DLD1 (cell line): ENCODE data around the gene CXCR3.
"Not testable (repeated sequence)": the region's sequence is repeated elsewhere in the genome, so short reads cannot be mapped to it uniquely, and the experiment has no call there.

Experiments used
- in situ Hi-C: cut with HindIII; loops from 2 replicates; pipeline ENCODE4 v1.10.0; 2017; ENCODE audit warnings: low sequenced_read_pairs

CXCR3 gene

GRCh38 chrX:71611736-71612135 is 6.6 kb downstream of the CXCR3 start:
- in situ Hi-C loops, result not testable (repeated sequence)

- in situ Hi-C loops, result no loop called here
These were observed 9.1 kb downstream of the CXCR3 start for GRCh38 chrX:71609095-71609750.

- in situ Hi-C loops, result no loop called here
These were observed 10.8 kb downstream of the CXCR3 start for GRCh38 chrX:71607488-71607887.

GRCh38 chrX:71606536-71607216 is 11.6 kb downstream of the CXCR3 start:
- in situ Hi-C loops, result no loop called here

- in situ Hi-C loops, result no loop called here
These were observed 13.3 kb downstream of the CXCR3 start for GRCh38 chrX:71604796-71605568.

- in situ Hi-C loops, result no loop called here
These were observed 14.2 kb downstream of the CXCR3 start for GRCh38 chrX:71604141-71604540.

GRCh38 chrX:71603618-71604017 is 14.7 kb downstream of the CXCR3 start:
- in situ Hi-C loops, result no loop called here

- in situ Hi-C loops, result no loop called here
These were observed 18.3 kb downstream of the CXCR3 start for GRCh38 chrX:71599965-71600364.

- in situ Hi-C loops, result not testable (repeated sequence)
These were observed 25.1 kb downstream of the CXCR3 start for GRCh38 chrX:71593210-71593609.

- in situ Hi-C loops, result no loop called here
These were observed 31.4 kb downstream of the CXCR3 start for GRCh38 chrX:71586929-71587328.

GRCh38 chrX:71581210-71581609 is 37.1 kb downstream of the CXCR3 start:
- in situ Hi-C loops, result no loop called here

- in situ Hi-C loops, result no loop called here
These were observed 38.3 kb downstream of the CXCR3 start for GRCh38 chrX:71579990-71580380.

- in situ Hi-C loops, result no loop called here
These were observed 38.9 kb downstream of the CXCR3 start for GRCh38 chrX:71579136-71579989.

- in situ Hi-C loops, result no loop called here
These were observed 39.8 kb downstream of the CXCR3 start, which contains the start of gene GCNA for GRCh38 chrX:71578253-71579135. GCNA (plus strand) TSS chrX:71578437; CDS start chrX:71580822, 2,385 bp downstream.

- in situ Hi-C loops, result no loop called here
These were observed 40.6 kb downstream of the CXCR3 start for GRCh38 chrX:71577682-71578081.

GRCh38 chrX:71573590-71573989 is 44.7 kb downstream of the CXCR3 start:
- in situ Hi-C loops, result no loop called here

- in situ Hi-C loops, result not testable (repeated sequence)
These were observed 46.9 kb downstream of the CXCR3 start for GRCh38 chrX:71571390-71571789.
